Measurements from ENCODE around the gene MICAL2. TPM values are rescaled to one million over a fixed set of nuclear protein-coding genes. Genes with fewer than 3 reads are reported as not detected.

Gene MICAL2
- total RNA-seq, 4 donors from 2014 or later, result 24.7 to 53.7 (median 37.0) TPM

DNA sequence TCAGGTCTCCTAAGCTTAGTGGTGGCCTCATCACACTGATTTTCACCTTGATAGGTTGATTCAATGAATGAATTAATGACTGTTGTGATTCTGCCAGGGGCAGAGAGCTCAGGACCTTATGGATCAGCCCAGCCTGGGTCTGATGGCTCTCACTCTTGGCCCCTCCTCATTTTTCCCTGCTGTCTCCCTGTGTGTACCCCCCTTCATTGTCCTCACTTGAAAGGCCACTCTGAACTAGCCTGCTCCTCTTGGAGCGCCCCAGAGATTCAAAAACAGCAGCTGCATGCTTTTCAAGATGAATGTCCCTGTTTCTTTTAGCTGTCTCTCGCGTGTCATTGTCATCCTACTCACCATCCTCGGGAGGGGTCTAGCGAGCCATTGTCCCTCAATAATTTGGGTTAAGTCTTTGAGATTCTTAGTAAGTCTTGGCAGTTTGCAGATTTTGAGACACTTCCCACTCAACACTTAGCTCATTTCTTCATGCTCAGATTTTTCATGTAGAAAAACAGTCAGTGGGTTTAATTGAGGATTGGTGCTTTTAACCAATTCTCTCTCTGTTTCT lies 42.5 kb upstream of the MICAL2 start:
- Histone ChIP-seq H3K27me3 (no peaks in the 10 kb centered on the region), H3K4me1 (peaks cover 44 to 45% of the 10 kb centered on the region in 2 donors), H3K27ac (peak overlapping the region; percentile 84 to 89 (median 86)), H3K36me3 (no peaks in the 10 kb centered on the region), H3K4me3 (no peak overlapping the region), H3K9me3 (no peaks in the 10 kb centered on the region)
- intact Hi-C loops (cut with DNase I; ENCODE audit: low total_unique reads), result loop anchor here (5.0 to 10.0 kb wide), 2 partner anchors 44 to 827 kb away; partner anchors contain the start of gene MICAL2
- DNase-seq (peak in 1 of 2 donors; percentile 6), ATAC-seq (no peak)
- TF ChIP-seq, protein P1, sequence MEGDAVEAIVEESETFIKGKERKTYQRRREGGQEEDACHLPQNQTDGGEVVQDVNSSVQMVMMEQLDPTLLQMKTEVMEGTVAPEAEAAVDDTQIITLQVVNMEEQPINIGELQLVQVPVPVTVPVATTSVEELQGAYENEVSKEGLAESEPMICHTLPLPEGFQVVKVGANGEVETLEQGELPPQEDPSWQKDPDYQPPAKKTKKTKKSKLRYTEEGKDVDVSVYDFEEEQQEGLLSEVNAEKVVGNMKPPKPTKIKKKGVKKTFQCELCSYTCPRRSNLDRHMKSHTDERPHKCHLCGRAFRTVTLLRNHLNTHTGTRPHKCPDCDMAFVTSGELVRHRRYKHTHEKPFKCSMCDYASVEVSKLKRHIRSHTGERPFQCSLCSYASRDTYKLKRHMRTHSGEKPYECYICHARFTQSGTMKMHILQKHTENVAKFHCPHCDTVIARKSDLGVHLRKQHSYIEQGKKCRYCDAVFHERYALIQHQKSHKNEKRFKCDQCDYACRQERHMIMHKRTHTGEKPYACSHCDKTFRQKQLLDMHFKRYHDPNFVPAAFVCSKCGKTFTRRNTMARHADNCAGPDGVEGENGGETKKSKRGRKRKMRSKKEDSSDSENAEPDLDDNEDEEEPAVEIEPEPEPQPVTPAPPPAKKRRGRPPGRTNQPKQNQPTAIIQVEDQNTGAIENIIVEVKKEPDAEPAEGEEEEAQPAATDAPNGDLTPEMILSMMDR (IDR thresholded peaks at IDR 0.05 in 4 of 5, conservative IDR thresholded peaks at IDR 0.05 in 1 of 5), result no peak
- TF ChIP-seq POLR2A (IDR thresholded peaks at IDR 0.05), result no peak
- in situ Hi-C loops (cut with MboI; ENCODE audit: low sequenced_read_pairs in 4 of 4), result loop anchor here in 1 of 4 donors (25.0 kb wide), 1 partner anchor 619 kb away; no protein-coding TSS in a partner anchor

- H3K4me1 ChIP-seq, result peaks cover 44 to 45% of the 10 kb centered on the region in 2 donors
- no peaks in the 10 kb centered on the region for H3K9me3 ChIP-seq
- peak overlapping the region; percentile 9 to 81 (median 75) for H3K27ac ChIP-seq
- intact Hi-C loops (cut with DNase I; ENCODE audit: low total_unique reads) (loop anchor here (5.0 to 10.0 kb wide), 2 partner anchors 43 to 826 kb away; partner anchors contain the start of gene MICAL2), in situ Hi-C loops (cut with MboI; ENCODE audit: low sequenced_read_pairs in 4 of 4) (loop anchor here in 1 of 4 donors (25.0 kb wide), 1 partner anchor 618 kb away; no protein-coding TSS in a partner anchor)
- TF ChIP-seq, protein P1 (IDR thresholded peaks at IDR 0.05 in 4 of 5, conservative IDR thresholded peaks at IDR 0.05 in 1 of 5), result no peak
- no peak for TF ChIP-seq POLR2A (IDR thresholded peaks at IDR 0.05)
- ATAC-seq (no peak), DNase-seq (peak in 1 of 2 donors; percentile 33)
- H3K27me3 ChIP-seq, result peaks cover 0 to 4% (median 0%) of the 10 kb centered on the region in 3 donors
- no peak overlapping the region for H3K4me3 ChIP-seq
- no peaks in the 10 kb centered on the region for H3K36me3 ChIP-seq
These were observed 41.2 kb upstream of the MICAL2 start for GRCh38 chr11:12069066-12069676.

GRCh38 chr11:12070446-12071267 lies 39.7 kb upstream of the MICAL2 start:
- peak; percentile 57 to 68 for ATAC-seq
- in situ Hi-C loops (cut with MboI; ENCODE audit: low sequenced_read_pairs in 4 of 4), result loop anchor here in 1 of 4 donors (25.0 kb wide), 1 partner anchor 617 kb away; no protein-coding TSS in a partner anchor
- peaks cover 52 to 53% of the 10 kb centered on the region in 2 donors for H3K4me1 ChIP-seq
- peak overlapping the region; percentile 72 to 81 (median 78) for H3K27ac ChIP-seq
- TF ChIP-seq, protein P1 (IDR thresholded peaks at IDR 0.05 in 4 of 5, conservative IDR thresholded peaks at IDR 0.05 in 1 of 5), result no peak
- peak in 1 of 2 donors; percentile 13 for TF ChIP-seq POLR2A (IDR thresholded peaks at IDR 0.05)
- peak; percentile 84 to 91 for DNase-seq
- H3K36me3 ChIP-seq, result no peaks in the 10 kb centered on the region
- no peak overlapping the region for H3K4me3 ChIP-seq
- peaks cover 0 to 9% (median 0%) of the 10 kb centered on the region in 3 donors for H3K27me3 ChIP-seq
- intact Hi-C loops (cut with DNase I; ENCODE audit: low total_unique reads), result loop anchor here (5.0 to 10.0 kb wide), 2 partner anchors 604 to 777 kb away; partner anchors contain the start of gene TEAD1
- no peaks in the 10 kb centered on the region for H3K9me3 ChIP-seq

DNA sequence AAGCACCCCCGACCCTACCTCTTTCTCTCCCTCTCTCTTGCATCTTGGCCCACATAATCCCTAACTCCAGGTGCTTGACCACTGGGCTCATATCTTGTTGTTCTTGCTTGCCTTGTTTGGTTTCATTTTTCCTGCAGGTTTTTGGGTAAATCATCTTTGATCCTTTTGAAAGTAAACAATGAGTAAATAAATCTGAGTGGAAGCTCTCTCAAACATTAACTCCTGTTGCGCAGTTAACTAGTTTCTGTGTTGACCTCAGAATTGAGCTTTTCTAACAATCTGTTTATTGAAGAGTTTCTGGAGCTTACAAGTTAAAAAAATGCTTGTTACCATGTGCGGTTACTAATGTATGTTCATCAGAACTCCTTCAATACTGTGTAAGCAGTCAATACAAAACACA lies 38.8 kb upstream of the MICAL2 start:
- H3K4me1 ChIP-seq, result peaks cover 53 to 54% of the 10 kb centered on the region in 2 donors
- in situ Hi-C loops (cut with MboI; ENCODE audit: low sequenced_read_pairs in 4 of 4), result loop anchor here in 1 of 4 donors (25.0 kb wide), 1 partner anchor 616 kb away; no protein-coding TSS in a partner anchor
- H3K9me3 ChIP-seq, result no peaks in the 10 kb centered on the region
- no peak overlapping the region for H3K4me3 ChIP-seq
- DNase-seq (no peak), ATAC-seq (no peak)
- intact Hi-C loops (cut with DNase I; ENCODE audit: low total_unique reads), result loop anchor here (5.0 to 10.0 kb wide), 2 partner anchors 603 to 776 kb away; partner anchors contain the start of gene TEAD1
- peaks cover 0 to 9% (median 0%) of the 10 kb centered on the region in 3 donors for H3K27me3 ChIP-seq
- no peak for TF ChIP-seq POLR2A (IDR thresholded peaks at IDR 0.05)
- TF ChIP-seq, protein P1 (IDR thresholded peaks at IDR 0.05 in 4 of 5, conservative IDR thresholded peaks at IDR 0.05 in 1 of 5), result no peak
- no peaks in the 10 kb centered on the region for H3K36me3 ChIP-seq
- H3K27ac ChIP-seq, result peak overlapping the region in 3 of 4 donors; percentile 72 to 81 (median 78)

Measured in gastrocnemius medialis (tissue), 4 donors.